HEK293T (cell line): Measurements from ENCODE around the gene DNAL4.

Experiments
- CTCF ChIA-PET: fragments of 350-600 bp; formaldehyde crosslinking; extraction: SDS; loops from one replicate; lab custom pipeline; 2021; ENCODE audit warnings: antibody characterized with exemption, inconsistent platforms; lab: Yijun Ruan, JAX
- POLR2A ChIA-PET: fragments of 350-600 bp; formaldehyde crosslinking; extraction: SDS; loops from one replicate; lab custom pipeline; 2020; ENCODE audit warnings: antibody characterized with exemption, inconsistent platforms; lab: Yijun Ruan, JAX
- DNase-seq: peaks from one replicate; pipeline ENCODE4 v3.0.0; 2012; ENCODE audit warnings: mixed read lengths; ENCODE audit errors: extremely low spot score
- ARNT ChIP-seq: fragments of 450-650 bp; IDR thresholded peaks from 2 replicates; pipeline ENCODE4 v1.6.1; 2017; ENCODE audit warnings: mild to moderate bottlenecking
- BHLHE40 ChIP-seq: fragments of 450-650 bp; IDR thresholded peaks from 2 replicates; pipeline ENCODE4 v1.6.1; 2016; ENCODE audit warnings: mild to moderate bottlenecking, moderate library complexity, borderline replicate concordance
- CTBP1 ChIP-seq: fragments of 450-650 bp; IDR thresholded peaks from 2 replicates; pipeline ENCODE4 v1.6.1; 2016; ENCODE audit warnings: borderline replicate concordance
- ELF4 ChIP-seq: fragments of 450-650 bp; IDR thresholded peaks from 2 replicates; pipeline ENCODE4 v1.6.1; 2017; ENCODE audit warnings: antibody characterized with exemption
- FOXA1 ChIP-seq: fragments of 450-650 bp; IDR thresholded peaks from 2 replicates; pipeline ENCODE4 v1.6.1; 2016; ENCODE audit warnings: mild to moderate bottlenecking
- FOXK2 ChIP-seq: fragments of 450-650 bp; IDR thresholded peaks from 2 replicates; pipeline ENCODE4 v1.6.1; 2016; ENCODE audit warnings: mild to moderate bottlenecking
- FOXM1 ChIP-seq: fragments of 450-650 bp; IDR thresholded peaks from 2 replicates; pipeline ENCODE4 v1.6.1; 2017; ENCODE audit warnings: mild to moderate bottlenecking, borderline replicate concordance
- HDGF ChIP-seq: fragments of 450-650 bp; IDR thresholded peaks from 2 replicates; pipeline ENCODE4 v1.6.1; 2017; ENCODE audit warnings: antibody characterized with exemption, borderline replicate concordance
- L3MBTL2 ChIP-seq: fragments of 450-650 bp; conservative IDR thresholded peaks from 2 replicates; pipeline ENCODE4 v1.6.1; 2016; ENCODE audit warnings: mild to moderate bottlenecking
- LEF1 ChIP-seq: fragments of 450-650 bp; IDR thresholded peaks from 2 replicates; pipeline ENCODE4 v1.6.1; 2017; ENCODE audit warnings: mild to moderate bottlenecking, borderline replicate concordance
- NFRKB ChIP-seq: fragments of 450-650 bp; IDR thresholded peaks from 2 replicates; pipeline ENCODE4 v1.6.1; 2016; ENCODE audit warnings: mild to moderate bottlenecking, moderate library complexity
- PKNOX1 ChIP-seq: fragments of 450-650 bp; IDR thresholded peaks from 2 replicates; pipeline ENCODE4 v1.6.1; 2016
- SP1 ChIP-seq: fragments of 450-650 bp; IDR thresholded peaks from 2 replicates; pipeline ENCODE4 v1.6.1; 2017
- SUZ12 ChIP-seq: fragments of 450-650 bp; IDR thresholded peaks from 2 replicates; pipeline ENCODE4 v1.6.1; 2016; ENCODE audit warnings: mild to moderate bottlenecking
- TARDBP ChIP-seq: fragments of 450-650 bp; IDR thresholded peaks from 2 replicates; pipeline ENCODE4 v1.6.1; 2016
- ZNF384 ChIP-seq: fragments of 450-650 bp; IDR thresholded peaks from 2 replicates; pipeline ENCODE4 v1.6.1; 2016

The DNAL4 gene

GRCh38 chr22:38741166-38741565, 52.8 kb downstream of the DNAL4 start:
- no peak for DNase-seq
- ChIA-PET POLR2A (interaction anchor here (1.0 kb wide), 1 partner anchor 9 kb away, joined by 3 read pairs; no protein-coding TSS in a partner anchor), CTCF (no interaction called here)
- no peak for TF ChIP-seq ZNF384
- TF ChIP-seq SUZ12 = no peak
- no peak for TF ChIP-seq TARDBP
- TF ChIP-seq LEF1 = no peak
- no peak for TF ChIP-seq FOXA1
- TF ChIP-seq ELF4 = no peak
- no peak for TF ChIP-seq CTBP1
- no peak for TF ChIP-seq HDGF

DNA sequence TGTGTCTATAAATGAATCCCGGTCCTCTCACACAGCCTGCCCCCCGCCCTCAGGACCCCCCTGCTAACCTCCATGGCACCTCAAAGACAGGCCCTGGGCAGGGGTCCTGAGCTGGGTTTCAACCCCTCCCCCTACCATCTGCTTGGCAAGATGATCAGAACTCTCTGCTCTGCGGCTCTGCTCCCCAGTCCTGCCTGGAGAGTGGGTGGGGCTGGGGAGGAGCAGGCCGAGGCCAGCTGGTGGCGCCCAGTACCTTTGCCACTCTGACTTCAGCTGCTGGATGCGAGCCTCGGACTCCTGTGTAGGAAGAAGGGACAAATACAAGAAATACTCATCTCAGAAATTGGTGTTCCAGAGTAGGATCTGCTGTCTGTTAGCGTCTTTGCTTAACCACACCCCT, 53.2 kb downstream of the DNAL4 start:
- TF ChIP-seq FOXM1 (no peak), PKNOX1 (no peak), L3MBTL2 (no peak), SP1 (no peak), ZNF384 (no peak), LEF1 (no peak), NFRKB (no peak), ELF4 (no peak), CTBP1 (no peak), BHLHE40 (no peak), ARNT (no peak), FOXA1 (no peak)
- POLR2A ChIA-PET = no interaction called here
- CTCF ChIA-PET = interaction anchor here (0.6 kb wide), 1 partner anchor 28 kb away, joined by 4 read pairs; no protein-coding TSS in a partner anchor
- DNase-seq = no peak

- POLR2A ChIA-PET = no interaction called here
- DNase-seq = no peak
- TF ChIP-seq BHLHE40 = no peak
- TF ChIP-seq CTBP1 = no peak
- TF ChIP-seq FOXA1 = no peak
- TF ChIP-seq SP1 = no peak
- no peak for TF ChIP-seq ARNT
- no peak for TF ChIP-seq LEF1
- CTCF ChIA-PET = interaction anchor here (0.6 kb wide), 1 partner anchor 29 kb away, joined by 4 read pairs; no protein-coding TSS in a partner anchor
Observed at GRCh38 chr22:38740116-38740723, 53.7 kb downstream of the DNAL4 start.

- TF ChIP-seq FOXM1 (no peak), ZNF384 (no peak), ARNT (no peak), FOXK2 (no peak), SUZ12 (no peak), PKNOX1 (no peak), FOXA1 (no peak), CTBP1 (no peak), HDGF (no peak), L3MBTL2 (no peak), LEF1 (no peak), TARDBP (no peak), BHLHE40 (no peak), SP1 (no peak), ELF4 (no peak), NFRKB (no peak)
- ChIA-PET POLR2A (no interaction called here), CTCF (no interaction called here)
- no peak for DNase-seq
Observed at GRCh38 chr22:38739300-38740055, 54.5 kb downstream of the DNAL4 start.

- POLR2A ChIA-PET = no interaction called here
- CTCF ChIA-PET = interaction anchor here (1.0 kb wide), 1 partner anchor 14 kb away, joined by 3 read pairs; no protein-coding TSS in a partner anchor
- no peak for TF ChIP-seq SUZ12
- no peak for TF ChIP-seq TARDBP
- no peak for TF ChIP-seq CTBP1
- no peak for TF ChIP-seq FOXA1
- no peak for TF ChIP-seq PKNOX1
- no peak for TF ChIP-seq L3MBTL2
- no peak for TF ChIP-seq SP1
- no peak for TF ChIP-seq ARNT
- no peak for TF ChIP-seq HDGF
- no peak for TF ChIP-seq ZNF384
- no peak for TF ChIP-seq FOXK2
- no peak for TF ChIP-seq FOXM1
- TF ChIP-seq BHLHE40 = no peak
- no peak for TF ChIP-seq NFRKB
- TF ChIP-seq LEF1 = no peak
- no peak for TF ChIP-seq ELF4
- no peak for DNase-seq
Observed at GRCh38 chr22:38738475-38739070, 55.4 kb downstream of the DNAL4 start.
